LoVo (cell line): ENCODE data around the gene EZR.

Experiments
- DNase-seq: peaks from one replicate; pipeline ENCODE4 v3.0.0-alpha.2; 2016; ENCODE audit warnings: low spot score

Gene EZR

GRCh38 chr6:158729906-158730540 lies 89.1 kb downstream of the EZR start:
- no peak for DNase-seq

GRCh38 chr6:158725704-158726103 lies 93.5 kb downstream of the EZR start:
- DNase-seq: no peak

- DNase-seq: no peak
These were observed 96.9 kb downstream of the EZR start for GRCh38 chr6:158722176-158722729.

GRCh38 chr6:158718461-158719046 lies 100.6 kb downstream of the EZR start:
- no peak for DNase-seq

- no peak for DNase-seq
These were observed 101.5 kb downstream of the EZR start for GRCh38 chr6:158717341-158718330.
